ENCODE results near the gene GAD1.

GAD1 gene

DNA sequence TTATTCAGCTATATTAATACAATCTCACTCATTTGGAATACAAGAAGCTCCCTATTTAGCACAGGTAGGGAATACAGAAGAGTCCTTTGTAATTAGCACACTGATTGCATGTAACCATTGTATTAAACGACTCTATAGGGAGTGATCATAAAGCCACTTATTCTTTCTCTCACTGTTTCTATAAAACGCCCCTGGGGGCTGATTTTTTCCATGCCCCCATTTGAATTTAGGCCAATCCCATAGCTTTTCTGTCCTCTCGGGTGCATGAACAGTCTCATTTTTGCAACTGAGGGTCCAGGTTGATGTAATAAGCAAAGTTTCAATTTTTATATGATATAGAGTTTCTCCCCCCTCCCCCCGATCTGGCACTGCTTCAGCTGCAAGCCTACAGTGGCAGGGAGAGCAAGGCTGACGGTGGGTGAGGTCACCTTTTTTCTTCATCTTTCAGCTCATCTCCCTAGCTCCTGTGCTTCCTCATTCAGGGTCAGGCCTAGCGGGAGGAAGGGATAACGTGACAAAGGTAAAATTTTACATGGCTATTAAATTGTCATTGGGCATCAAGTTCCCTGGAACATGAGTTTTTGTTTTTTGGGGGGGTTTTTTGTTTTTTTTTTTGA lies 45.7 kb downstream of the GAD1 start:
- no peak for DNase-seq (ENCODE audit: low read depth)
- H3K4me3 ChIP-seq (ENCODE audit: low read length) = no peak overlapping the region
- no peak for TF ChIP-seq CTCF (conservative IDR thresholded peaks at IDR 0.05; ENCODE audit: low read depth, low read length)

DNA sequence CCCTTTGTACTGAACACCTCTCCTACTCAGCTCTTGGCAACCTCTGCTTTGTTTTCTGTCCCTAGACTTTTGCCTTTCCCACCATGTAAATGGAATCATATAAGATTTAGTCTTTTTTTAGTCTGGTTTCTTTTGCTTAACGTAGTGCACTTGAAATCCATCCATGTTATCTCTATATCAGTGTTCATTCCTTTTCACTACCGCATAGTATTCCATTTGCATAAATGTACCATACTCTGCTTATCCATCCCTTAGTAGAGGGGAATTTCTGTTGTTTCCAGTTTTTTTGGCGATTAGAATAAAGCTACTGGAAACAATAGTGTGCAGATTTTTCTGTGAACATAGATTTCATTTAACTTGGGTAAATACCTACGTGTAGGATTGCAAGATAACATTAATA lies 46.4 kb downstream of the GAD1 start:
- no peak for TF ChIP-seq CTCF (conservative IDR thresholded peaks at IDR 0.05; ENCODE audit: low read depth, low read length)
- DNase-seq (ENCODE audit: low read depth) = no peak
- no peak overlapping the region for H3K4me3 ChIP-seq (ENCODE audit: low read length)

DNA sequence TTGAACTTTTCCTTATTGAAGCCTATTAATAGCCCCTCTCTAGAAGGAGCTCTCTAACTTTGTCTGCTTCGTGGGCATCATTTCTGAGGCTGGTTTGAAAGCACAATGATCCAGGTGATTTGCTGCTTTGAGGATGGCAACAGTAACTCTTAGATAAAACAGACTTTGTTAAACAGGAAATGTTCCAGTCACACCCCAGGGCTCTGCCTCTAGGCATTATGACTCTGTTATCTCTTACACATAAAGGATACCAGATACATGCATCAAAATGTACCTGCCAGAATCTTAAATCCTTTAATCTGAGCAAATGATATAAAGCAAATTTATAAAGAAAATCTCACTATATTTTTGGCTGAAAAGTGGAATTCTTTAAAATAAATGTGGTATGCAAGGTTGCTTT lies 52.3 kb downstream of the GAD1 start:
- TF ChIP-seq CTCF (conservative IDR thresholded peaks at IDR 0.05; ENCODE audit: low read depth, low read length) = no peak
- no peak for DNase-seq (ENCODE audit: low read depth)

DNA sequence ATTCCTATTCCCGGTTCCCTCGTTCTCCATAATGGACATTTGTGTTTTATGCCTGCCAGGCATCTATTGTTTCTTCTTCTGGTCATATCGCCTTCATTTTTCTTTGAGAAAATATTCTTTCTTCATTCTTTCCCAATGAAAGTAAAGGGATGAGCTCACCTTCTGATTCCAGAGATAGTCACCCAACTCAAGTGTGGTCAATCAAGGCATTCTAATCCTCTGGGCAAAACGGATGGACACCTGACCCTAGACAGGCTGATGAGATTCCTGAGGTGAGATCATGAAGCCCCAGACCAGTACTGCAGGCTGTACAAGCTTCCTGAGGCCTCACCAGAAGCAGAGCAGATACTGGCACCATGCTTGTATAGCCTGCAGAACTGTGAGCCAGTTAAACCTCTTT lies 52.8 kb downstream of the GAD1 start:
- TF ChIP-seq CTCF (conservative IDR thresholded peaks at IDR 0.05; ENCODE audit: low read depth, low read length) = no peak
- no peak for DNase-seq (ENCODE audit: low read depth)
- no peak overlapping the region for H3K4me3 ChIP-seq (ENCODE audit: low read length)

More for the DNA sequence above, 52.3 kb downstream of the GAD1 start:
- H3K4me3 ChIP-seq (ENCODE audit: low read length) = no peak overlapping the region

DNA sequence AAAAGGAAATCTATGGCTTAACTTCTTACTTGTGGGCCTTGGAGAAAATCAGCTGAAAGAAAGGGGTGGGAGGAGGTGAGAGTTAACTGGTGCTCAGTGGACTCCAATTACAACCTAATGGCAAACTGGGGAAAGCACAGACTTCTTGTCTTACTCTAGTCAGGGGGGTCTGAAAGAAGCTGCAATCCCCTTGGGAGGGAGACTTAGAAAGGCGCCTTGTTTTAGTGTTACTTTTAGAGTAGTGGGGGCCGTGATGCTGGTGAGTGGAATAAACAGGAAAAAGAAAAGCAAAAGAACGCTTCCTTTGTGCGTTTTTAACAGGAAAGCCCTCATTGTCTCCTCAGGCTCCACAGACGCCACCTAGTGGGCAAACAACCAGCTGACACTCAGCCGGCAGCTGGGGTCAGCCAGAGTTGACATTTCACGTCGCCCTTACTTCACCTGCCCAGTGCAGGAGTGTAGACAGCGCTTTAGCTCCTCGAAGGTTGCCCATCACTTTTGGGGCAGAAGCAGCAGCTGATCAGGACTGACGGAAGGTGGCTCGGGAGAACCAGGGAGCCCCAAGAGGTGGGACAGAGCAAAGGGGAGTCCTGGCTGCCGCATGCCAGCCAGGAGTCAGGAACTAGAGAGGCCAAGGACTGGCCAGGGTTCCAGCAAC lies 56.5 kb downstream of the GAD1 start:
- H3K4me3 ChIP-seq (ENCODE audit: low read length) = peak overlapping the region; percentile 29
- DNase-seq (ENCODE audit: low read depth) = peak; percentile 21
- TF ChIP-seq CTCF (conservative IDR thresholded peaks at IDR 0.05; ENCODE audit: low read depth, low read length) = peak; percentile 98

DNA sequence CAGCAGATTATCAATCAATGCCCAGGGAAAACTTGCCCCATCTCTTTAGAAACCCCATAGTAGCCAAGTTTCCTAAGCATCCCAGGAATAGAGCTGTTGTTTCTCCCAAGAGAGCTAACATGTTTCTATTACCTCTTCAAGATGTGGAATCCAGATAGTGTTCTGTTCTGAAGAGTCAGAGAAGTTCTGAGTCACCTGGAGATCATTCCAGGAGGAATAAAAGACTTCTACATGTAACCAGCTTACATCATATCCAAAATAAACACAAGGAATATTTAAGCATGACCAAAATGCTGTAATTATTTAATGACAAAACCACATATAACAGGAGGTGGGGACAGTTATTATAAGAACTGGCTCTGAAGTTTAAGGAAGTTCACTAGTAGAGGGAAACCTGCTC lies 61.4 kb downstream of the GAD1 start:
- DNase-seq (ENCODE audit: low read depth) = no peak
- H3K4me3 ChIP-seq (ENCODE audit: low read length) = no peak overlapping the region
- no peak for TF ChIP-seq CTCF (conservative IDR thresholded peaks at IDR 0.05; ENCODE audit: low read depth, low read length)

DNA sequence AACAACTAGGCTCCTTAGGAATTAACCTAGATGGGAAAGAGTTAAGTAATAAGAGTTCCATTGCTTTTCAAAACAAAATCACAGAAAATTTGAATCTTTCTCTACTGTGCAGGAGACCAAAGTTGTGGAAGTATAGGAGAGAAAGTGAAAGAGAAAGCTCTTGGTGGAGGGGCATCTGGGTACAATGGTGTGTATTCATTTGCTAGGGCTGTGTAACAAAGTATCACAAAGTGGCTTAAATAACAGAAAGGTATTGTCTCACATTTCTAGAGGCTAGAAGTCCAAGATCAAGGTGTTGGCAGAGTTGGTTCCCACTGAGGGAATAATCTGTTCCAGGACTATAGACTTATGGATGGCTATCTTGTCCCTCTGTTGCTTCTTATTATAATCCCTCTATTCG lies 61.8 kb downstream of the GAD1 start:
- TF ChIP-seq CTCF (conservative IDR thresholded peaks at IDR 0.05; ENCODE audit: low read depth, low read length) = no peak
- no peak overlapping the region for H3K4me3 ChIP-seq (ENCODE audit: low read length)

More for the DNA sequence above, 61.8 kb downstream of the GAD1 start:
- no peak for DNase-seq (ENCODE audit: low read depth)
